Measurements from ENCODE around the gene KREMEN1.

DNA sequence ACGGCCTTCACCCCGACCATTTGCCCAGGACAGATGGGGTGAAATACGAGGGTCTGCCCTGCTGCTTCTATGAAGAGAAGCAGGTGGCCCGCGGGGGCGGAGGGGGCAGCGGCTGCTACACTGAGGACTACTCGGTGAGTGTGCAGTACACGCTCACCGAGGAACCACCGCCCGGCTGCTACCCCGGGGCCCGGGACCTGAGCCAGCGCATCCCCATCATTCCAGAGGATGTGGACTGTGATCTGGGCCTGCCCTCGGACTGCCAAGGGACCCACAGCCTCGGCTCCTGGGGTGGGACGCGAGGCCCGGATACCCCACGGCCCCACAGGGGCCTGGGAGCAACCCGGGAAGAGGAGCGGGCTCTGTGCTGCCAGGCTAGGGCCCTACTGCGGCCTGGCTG, 22.4 kb upstream of the KREMEN1 start:
- TF ChIP-seq, protein P1, sequence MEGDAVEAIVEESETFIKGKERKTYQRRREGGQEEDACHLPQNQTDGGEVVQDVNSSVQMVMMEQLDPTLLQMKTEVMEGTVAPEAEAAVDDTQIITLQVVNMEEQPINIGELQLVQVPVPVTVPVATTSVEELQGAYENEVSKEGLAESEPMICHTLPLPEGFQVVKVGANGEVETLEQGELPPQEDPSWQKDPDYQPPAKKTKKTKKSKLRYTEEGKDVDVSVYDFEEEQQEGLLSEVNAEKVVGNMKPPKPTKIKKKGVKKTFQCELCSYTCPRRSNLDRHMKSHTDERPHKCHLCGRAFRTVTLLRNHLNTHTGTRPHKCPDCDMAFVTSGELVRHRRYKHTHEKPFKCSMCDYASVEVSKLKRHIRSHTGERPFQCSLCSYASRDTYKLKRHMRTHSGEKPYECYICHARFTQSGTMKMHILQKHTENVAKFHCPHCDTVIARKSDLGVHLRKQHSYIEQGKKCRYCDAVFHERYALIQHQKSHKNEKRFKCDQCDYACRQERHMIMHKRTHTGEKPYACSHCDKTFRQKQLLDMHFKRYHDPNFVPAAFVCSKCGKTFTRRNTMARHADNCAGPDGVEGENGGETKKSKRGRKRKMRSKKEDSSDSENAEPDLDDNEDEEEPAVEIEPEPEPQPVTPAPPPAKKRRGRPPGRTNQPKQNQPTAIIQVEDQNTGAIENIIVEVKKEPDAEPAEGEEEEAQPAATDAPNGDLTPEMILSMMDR (IDR thresholded peaks at IDR 0.05; ENCODE audit: low read length): no peak
- no peak for TF ChIP-seq EZH2 (optimal IDR thresholded peaks at IDR 0.05; ENCODE audit: low read depth, low read length)

Measured in MM.1S (cell line).